CD4-positive, alpha-beta T cell treated with Interleukin-15 for 1 hour (primary cell): ENCODE data around the gene WWP2.
"Not testable (repeated sequence)": the region's sequence is repeated elsewhere in the genome, so short reads cannot be mapped to it uniquely, and the experiment has no call there.

Experiments
- DNase-seq: peaks from one replicate; pipeline ENCODE4 v3.0.0-alpha.2; 2020

Gene WWP2

DNA sequence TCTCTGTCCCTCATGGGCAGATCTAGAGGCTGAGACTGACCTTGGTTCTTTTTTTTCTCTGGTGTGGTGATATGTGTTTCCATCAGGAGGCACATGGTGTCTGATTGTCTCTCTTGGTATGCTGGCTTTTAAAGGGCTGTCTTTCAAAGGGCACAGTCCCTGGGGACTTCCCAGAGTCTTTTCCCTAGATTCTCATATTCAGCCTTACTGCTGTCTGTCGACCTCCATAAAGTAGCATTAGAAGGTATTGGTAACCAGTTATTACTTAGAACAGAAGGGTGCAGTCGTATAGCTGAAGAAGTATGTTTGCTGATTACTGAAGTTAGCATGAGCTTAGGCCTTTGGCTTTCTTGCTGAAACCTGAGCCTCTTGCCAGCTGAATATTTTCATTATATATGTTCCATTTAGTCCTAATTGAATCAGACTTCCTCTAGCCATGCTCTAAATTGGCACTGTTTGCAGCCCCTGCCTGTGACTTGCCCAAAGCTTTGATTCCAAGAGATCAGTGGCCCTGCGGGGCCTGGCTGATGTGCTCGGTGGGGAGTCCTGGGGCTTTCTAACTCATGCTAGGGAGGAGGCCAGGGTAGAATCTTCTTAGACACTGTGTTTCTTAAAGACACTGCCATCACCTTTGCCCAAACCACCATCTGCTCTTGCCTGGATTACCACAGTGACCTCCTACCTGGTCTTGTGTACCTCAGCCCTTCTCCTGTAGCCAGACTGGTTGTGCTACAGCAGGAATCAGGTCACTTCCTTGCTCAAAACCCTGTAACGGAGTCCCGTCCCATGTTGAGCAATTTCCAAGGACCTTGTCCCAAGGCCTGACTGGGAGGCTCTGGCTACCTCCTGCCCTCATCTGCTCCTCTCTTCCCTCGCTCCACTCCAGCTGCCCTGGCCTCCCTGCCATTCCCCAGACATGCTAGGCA is 71.5 kb downstream of the WWP2 start:
- DNase-seq: no peak

DNA sequence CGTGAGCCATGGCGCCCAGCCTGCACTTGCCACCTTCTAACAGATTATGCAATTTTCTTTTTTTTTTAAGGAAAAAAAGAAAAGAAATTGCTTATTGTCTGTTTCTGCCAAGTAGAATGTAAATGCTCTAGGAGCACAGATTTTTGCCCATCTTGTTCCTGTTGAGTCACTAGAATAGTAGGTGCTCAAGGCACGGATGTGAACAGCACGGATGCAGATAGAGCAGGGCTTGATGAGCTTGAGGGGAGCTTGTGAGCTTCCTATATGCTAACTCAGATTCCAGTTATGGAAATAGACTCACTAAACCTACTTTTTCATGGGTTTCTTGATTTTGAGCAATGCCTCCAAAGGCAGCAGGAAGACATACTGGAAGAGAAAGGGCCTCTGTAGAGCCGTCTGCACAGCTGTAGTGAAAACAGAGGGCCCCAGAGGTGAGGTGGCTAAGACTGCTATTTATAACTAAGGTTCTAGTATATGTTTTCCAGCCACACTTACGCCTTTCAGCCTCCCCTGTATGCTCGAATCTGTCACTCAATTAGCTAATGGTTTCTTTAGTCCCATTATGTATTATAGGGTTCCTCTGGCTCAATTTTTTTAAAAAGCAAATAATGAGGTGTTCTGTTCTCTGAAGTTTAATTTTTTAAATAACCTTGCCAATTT is 72.8 kb downstream of the WWP2 start:
- DNase-seq: no peak

DNA sequence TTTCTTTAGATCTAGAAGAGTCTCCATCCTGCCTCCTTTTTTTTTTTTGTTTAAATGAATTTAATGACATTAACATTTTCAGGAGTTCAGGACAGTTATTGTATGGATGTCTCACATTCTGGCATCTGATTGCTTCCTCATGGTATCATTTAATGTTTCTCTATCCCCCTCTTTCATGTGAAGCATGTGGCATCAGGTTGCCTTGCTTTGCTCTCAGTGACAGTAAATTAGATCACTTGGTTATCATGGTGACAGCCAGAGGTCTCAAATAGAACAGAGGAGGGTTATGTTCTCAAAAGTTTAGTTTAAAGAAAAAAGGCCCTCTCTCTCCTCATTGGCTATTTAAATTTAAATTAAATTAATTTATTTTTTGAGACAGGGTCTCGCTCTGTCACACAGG is 74.1 kb downstream of the WWP2 start:
- no peak for DNase-seq

DNA sequence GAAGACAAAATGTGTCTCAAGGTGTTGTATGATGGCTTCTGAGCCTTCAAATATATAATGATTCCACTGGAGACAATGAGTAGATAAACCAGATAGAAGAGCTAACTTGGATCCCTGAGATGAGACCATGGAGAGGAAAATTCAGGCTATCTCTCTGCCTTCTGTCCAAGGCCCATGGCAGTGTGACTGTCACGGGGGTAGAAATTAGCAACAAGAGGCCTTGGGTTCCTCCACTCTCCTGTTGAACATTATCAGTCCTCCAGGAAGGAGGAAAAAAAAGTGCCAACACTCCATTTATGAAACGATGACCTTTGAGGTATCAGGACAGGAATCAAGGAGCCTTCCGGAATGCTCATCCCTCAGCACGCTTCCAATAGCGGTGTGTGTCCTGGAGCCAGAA is 75.2 kb downstream of the WWP2 start:
- no peak for DNase-seq

DNA sequence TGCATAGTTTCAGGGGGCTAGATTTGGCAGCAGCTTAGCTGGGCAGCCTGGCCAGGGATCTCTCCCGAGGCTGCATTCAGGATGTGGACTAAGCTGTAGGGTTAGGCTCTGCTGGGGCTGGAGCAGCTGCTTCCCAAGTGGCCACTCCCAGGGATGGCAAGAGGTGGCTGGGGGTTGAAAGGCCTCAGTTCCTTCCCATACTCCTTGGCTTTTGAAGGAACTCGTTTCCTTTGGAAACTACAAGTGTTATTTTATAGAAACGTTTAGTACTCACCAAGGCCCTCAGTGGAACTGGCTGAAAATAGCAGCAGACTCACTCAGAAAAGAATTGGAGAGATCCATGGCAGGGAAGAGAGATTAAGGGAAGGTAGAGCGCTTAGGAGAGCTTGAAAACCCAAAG is 76.4 kb downstream of the WWP2 start:
- DNase-seq: no peak

DNA sequence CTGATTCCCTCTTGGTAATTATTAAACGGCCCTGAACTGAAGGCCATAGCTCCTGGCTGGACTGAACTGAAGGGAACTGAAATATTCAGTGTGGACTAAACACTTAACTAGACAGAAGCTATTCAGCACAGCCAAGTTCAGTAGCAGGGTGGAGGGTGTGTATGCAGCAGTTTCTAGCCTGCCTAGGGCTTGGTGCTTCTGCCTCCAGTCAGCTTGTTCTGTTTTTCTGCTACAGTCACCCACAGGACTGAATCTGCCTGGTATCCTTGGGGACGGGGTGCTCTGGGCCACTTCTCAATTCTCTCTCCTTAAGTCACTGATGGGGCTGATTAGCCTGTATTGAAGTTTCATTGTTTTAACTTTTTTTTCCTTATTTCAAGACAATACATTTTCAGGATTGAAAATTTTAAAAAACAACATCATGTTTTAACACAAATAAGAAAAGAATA is 77.1 kb downstream of the WWP2 start:
- no peak for DNase-seq

DNA sequence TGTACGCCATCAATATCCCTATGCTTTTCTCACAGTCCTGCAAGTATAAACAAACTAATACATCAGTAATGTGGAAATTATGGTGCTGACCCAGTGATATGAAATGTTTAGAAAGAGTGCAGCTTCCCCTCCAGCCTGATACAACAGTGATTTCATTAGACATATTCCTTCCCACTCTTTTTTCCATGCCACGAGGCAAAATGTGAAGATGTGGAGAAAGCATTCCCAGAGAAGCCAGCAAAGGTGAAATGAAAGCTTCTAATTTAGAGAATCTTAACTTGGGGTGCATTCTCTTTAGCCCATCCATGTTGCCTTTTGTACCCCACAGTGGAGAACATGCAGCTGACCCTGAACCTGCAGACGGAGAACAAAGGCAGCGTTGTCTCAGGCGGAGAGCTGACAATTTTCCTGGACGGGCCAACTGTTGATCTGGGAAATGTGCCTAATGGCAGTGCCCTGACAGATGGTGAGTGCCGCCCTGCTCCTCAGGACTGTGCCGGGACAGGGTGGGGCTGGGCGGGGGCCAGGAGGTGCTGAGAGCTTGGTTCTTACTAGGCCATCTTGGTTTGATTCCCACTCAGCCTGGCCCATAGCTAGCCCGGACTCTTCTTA is 77.8 kb downstream of the WWP2 start:
- DNase-seq: no peak

DNA sequence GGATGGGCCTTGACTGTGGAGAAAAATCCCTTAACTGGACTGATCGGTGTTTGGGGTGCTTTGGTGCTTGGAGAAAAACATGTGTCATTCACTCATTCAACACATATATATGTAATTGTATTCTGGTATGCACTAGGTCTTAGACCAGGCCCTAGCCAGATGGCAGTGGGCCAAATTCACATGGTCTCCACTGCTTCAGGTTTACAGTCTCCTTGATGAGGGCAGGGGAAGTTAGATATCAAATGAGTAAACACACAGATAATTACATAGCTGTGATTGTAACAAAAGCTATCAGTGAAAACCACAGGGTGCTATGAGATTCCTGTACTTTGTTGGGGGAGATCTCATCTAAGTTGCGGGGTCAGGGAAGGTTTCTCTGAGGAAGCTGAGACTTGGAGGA is 78.8 kb downstream of the WWP2 start:
- DNase-seq: no peak

DNA sequence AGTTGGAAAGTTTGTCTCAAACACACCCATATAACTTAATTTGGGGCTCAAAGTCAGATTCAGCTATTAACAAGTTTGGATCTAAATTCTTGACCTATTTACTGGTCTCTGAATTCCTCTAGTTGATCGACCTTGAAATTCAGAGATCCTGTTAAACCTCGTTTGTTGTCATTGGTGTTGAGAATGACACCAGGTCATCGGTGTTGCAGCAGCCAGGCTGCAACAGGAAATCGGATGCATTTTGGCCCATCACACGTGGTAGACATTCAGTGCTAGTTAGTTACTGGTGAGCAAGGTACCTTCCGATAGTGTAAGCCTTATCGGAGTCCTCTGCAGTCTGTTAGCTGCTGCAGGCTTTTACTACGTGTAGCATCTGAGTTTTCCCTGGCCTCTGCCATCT is 82.3 kb downstream of the WWP2 start:
- DNase-seq: no peak

DNA sequence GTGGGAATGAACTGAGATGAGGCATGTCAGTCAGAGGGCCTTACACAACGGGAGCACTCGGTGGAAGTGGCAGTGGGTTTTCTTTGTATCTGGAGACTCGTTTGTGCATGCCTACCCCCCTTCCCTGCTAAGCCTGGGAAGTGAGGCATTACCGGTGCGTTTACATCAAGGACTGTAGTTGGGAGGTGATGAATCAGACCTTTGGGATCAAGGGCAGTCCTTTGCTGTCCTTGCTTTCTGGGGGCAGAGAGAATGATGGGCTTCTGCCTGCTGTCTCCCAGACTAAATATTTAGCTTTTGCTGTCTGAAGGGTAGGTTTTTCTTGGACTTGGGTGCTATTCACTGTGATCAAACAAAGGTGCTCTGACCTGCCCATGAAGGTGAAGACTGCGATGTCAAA is 83.0 kb downstream of the WWP2 start:
- no peak for DNase-seq

DNA sequence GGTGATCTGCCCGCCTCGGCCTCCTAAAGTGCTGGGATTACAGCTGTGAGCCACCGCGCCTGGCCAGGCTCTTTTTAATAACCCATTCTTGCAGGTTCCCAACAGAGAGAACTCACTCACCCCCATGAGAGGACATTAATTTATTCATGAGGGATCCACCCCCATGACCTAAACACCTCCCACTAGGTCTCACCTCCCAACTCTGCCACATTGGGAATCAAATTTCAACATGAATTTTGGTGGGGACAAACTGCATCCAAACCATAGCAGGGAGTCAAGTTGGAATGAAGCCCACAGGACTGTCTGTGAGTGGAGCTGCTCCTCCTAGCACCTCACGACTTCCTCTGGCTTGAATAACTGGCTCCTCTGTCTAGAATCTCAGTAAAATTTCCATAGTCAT is 85.5 kb downstream of the WWP2 start:
- DNase-seq: no peak

DNA sequence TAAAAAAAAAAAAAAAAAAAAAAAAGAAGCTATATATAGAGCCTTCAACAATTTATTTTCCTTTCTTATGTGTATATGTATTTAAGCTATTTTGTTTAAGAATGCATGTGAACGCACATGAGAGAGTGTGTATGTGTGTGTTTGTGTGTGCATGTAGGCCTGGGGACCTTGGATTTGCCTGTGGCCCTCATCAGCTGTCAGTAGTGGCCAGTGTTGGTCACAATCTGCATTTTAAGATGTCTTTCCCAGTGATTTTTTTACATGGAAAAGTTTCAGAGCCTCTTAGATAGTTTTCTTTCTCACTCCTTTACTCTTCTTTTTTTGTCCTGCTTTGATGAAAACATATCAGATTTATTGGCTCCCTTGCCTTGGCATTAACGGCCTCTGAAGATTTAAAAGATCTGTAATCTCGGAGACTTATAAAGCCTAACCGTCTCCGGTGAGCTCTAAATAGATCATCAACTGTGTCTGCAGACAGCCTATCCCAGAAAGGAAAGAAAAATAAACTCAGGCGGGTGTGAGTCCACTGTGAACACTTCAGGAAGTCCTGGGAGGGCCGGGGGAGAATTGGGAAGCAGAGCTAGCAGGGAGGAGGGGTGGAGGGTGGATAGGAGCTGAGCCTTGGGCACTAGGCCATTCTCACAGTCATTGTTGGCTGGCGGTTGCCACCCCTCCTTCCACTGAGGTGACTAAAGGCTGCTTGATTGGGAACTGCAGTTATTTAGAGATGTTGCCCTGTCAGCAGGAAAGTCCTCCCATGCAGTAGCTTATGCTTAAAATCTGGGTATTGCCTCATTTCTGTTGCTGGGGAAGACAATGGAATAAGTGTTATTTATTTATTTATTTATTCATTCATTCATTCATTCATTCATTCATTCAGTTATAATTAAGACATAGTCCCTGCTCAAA is 86.8 kb downstream of the WWP2 start:
- no peak for DNase-seq

DNA sequence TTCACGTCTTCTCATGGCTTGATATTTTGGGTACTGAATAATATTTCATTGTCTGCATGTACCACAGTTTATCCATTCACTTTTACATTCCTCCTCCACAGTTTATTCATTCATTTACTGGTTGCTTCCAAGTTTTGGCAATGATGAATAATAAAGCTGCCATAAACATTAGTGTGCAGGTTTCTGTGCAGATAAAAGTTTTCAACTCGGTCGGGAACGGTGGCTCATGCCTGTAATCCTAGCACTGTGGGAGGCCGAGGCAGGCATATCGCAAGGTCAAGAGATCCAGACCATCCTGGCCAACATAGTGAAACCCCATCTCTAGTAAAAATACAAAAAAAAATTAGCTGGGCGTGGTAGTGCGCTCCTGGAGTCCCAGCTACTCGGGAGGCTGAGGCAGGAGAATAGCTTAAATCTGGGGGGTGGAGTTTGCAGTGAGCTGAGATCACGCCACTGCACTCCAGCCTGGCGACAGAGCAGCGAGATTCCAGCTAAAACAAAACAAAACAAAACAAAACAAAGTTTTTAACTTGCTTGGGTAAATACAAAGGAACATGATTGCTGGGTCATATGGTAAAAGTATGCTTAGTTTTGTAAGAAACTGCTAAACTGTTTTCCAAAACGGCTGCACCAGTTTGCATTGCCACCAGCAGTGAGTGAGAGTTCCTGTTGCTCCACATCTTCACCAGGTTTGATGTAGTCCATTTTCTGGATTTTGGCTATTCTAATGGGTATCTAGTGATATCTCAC is 89.5 kb downstream of the WWP2 start:
- DNase-seq: no peak

DNA sequence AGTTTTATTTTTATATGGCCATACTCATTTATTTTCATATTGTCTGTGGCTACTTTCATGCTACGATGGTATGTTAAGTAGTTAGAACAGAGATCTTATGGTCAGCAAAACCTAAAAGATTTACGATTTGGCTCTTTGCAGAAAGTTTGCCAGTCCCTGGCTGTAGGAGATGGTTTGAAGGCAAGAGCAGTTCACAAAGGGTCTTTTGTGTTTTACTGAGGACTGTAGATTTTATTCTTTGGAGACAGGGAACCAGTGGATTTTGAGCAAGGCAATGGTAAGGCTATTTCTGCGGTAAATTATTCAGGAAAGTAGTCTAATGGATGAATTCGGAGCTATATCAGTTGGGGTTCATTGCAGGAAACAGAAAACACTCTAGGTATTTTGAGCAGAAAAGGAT is 90.7 kb downstream of the WWP2 start:
- DNase-seq: no peak

DNA sequence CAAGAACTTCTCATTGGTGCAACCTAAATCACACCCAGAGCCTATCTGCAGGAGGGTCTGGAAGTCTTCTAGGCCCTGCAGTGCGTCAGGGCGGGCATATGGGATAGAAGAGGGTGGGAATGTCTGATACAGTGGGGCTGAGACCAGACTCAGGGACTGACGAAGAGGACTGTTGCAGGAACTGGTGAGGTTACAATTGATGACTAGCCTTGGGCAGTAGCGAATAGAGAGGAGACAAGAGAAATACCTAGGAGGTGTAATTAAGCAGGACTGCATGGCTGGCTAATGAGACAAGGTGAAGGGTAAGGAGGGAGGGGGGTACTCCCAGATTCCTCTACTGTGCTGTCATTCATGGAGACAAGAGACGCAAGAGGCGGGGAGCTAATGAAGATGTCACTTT is 91.3 kb downstream of the WWP2 start:
- DNase-seq: no peak

DNA sequence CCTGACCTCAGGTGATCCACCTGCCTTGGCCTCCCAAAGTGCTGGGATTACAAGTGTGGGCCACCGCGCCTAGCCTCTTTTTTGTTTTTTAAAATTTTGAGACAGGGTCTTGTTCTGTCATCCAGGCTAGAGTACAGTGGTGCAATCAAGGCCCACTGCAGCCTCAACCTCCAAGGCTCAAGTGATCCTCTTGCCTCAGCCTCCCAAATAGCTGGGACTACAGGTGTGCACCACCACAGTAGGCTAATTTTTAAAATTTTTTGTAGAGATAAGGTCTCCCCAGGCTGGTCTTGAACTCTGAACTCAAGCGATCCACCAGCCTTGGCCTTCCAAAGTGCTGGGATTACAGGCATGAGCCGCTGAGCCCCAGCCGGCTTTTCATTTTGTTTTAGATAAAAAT is 92.6 kb downstream of the WWP2 start:
- DNase-seq: not testable (repeated sequence)

DNA sequence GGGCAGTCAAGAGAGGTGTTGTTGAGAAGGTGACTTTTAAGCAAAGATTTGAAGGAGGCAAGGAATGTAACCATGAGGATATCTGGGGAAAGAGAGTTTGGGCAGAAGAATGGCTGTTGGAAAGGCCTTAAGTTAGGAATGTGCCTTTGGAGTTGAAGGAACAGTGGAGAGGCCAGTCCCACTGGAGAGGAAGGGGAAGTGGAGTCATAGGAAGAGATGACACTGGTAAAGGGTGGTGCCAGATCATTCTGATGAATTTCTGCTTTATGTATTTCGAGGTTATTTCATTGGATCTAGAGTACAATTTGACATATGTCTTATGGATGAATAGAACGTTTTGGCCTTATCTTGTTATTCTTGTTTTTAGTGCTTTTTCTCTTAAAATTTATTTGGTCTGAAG is 93.5 kb downstream of the WWP2 start:
- no peak for DNase-seq

DNA sequence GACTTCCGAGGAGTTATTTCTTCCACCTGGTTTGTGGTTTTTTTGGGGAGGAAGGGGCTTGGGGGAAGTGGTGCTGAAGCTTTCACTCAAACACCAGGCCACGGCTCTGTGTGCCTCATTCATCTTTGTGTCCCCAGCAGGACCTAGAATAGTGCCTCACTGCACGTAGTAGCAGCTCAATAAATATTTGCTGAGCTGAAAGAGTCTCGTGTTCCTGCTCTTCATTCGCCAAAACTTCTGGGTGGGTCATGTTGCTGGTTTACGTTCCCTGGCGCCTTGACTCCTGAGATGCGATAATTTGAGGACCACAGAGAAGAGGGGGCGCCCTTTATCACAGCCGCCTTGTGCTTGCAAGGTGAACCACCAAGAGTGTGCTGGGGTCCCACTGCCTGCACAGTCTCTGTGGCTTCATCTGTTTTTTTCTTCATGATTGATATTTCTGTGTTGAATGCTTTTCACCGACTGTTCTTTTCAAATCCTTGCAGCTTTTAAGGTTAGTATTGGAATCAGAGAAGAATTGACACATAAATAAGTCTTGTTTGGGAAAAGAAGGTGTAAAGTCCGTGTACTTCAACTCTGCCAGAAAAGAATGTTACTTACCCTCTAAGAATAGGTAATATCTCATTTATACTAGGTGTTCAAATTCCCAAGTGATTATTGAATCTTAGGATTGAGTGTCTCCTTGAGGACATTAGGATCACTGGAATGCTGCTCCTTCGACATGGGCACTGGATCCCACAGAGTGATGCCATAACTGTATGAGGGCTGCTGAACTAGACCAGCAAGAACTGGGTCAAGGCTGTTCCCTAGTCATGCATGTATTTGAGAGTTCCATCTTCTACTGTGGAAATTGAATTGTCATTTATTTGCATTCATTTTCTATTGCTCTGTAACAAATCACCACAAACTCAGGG is 96.3 kb downstream of the WWP2 start:
- DNase-seq: no peak

DNA sequence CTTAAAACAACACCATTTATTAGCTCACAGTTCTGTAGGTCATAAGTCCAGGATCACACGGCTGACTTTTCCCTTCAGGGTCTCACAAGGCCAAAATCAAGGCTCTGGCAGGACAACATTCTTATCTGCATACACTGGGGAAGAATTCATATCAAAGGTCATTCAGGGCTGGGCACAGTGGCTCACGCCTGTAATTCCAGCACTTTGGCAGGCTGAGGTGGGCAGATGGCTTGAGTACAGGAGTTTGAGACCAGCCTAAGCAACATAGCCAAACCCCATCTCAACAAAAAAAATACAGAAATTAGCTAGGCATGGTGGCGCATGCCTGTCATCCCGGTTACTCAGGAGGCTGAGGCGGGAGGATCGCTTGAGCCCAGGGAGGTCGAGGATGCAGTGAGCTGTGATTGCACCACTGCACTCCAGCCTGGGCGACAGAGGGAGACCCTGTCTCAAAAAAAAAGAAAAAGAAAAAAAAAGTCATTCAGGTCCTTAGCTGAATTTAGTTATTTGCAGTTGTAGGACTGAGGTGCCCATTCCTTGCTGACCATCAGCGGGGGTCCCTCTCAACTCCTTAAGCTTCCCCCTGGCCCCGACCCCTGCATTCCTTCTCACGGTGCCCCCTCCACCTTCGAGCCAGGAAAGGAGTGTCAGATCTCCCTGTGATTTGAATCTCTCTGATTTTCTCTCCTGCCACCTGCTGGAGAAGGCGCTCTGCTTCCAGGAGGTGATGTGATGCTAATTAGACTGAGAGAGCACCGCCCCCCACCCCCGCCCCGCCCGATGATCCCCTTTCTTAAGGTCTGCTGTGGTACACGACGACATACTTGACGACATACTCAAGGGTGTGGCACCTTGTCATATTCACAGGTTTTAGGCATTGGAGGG is 97.2 kb downstream of the WWP2 start:
- no peak for DNase-seq
